Activated gamma-delta T cell treated with anti-CD3 and anti-CD28 coated beads, Interleukin-2, amount 50 U/mL, for 16 hours (primary cell): ENCODE data around the gene ZNF77.
"Not testable (repeated sequence)": the region's sequence is repeated elsewhere in the genome, so short reads cannot be mapped to it uniquely, and the experiment has no call there.

Source experiments
- DNase-seq: peaks from one replicate; pipeline ENCODE4 v3.0.0-alpha.2; 2020; ENCODE audit warnings: low read depth

ZNF77 gene

GRCh38 chr19:2970201-2970835, 25.5 kb upstream of the ZNF77 start:
- DNase-seq: no peak

DNA sequence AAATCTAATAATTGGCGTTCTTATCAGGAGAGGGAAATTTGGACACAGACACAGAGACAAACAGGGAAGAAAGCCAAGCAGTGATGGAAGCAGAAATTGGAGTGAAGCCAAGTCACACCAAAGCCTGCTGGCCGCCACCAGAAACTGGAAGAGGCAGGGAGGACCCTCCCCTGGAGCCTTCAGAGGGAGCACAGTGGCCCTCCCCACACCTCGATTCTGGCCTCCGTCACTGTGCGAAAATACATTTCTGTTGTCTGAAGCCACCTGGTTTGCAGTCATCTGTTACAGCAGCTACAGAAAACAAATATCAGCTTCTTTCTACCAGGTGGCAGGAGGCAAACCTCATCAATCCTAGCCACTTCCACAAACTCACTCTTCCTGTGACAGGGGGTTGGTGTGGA, 24.3 kb upstream of the ZNF77 start:
- DNase-seq: no peak

- no peak for DNase-seq
These were observed 23.2 kb upstream of the ZNF77 start for GRCh38 chr19:2967972-2968371.

DNA sequence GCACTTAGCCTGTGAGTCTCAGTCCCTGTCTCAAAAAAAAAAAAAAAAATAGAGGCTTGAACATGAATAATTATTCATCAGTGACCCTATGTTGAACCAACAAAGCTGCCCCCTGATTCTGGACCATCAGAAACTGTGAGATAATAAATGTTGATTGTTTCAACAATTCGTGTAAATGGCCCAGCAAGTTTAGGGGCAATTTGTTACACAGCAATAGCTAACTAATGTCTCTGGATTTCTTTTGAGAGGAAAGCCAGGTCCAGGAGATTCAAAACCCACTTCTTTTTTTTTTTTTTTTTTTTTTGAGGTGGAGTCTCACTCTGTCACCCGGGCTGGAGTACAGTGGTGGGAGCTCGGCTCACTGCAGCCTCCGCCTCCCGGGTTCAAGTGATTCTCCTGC, 20.1 kb upstream of the ZNF77 start:
- DNase-seq: no peak

- not testable (repeated sequence) for DNase-seq
These were observed 18.9 kb upstream of the ZNF77 start for GRCh38 chr19:2963631-2964030.

DNA sequence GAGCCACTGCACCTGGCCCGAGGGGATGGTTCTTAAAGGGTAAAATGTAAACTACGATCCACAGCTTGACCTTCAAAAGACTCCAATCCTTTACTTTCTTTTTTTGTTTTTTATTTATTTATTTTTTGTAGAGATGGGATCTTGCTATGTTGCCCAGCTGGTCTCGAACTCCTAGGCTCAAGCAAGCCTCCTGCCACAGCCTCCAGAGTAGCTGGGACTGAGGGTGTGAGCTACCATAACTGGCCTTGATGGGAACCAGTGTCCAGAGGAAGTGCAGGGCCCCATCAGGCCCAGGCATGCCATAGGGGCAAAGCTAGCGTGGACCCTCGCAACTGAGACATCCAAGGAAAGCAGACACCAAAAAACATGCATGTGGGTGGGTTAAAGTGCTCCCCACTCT, 18.4 kb upstream of the ZNF77 start:
- no peak for DNase-seq

- DNase-seq: peak; percentile 30
These were observed 17.4 kb upstream of the ZNF77 start for GRCh38 chr19:2962018-2962670.

- no peak for DNase-seq
These were observed 15.3 kb upstream of the ZNF77 start for GRCh38 chr19:2960120-2960519.

GRCh38 chr19:2957160-2957559, 12.4 kb upstream of the ZNF77 start:
- DNase-seq: no peak

GRCh38 chr19:2952953-2953481, 8.2 kb upstream of the ZNF77 start:
- no peak for DNase-seq

- DNase-seq: peak; percentile 100
These were observed 5.7 kb upstream of the ZNF77 start for GRCh38 chr19:2950286-2951124.

DNA sequence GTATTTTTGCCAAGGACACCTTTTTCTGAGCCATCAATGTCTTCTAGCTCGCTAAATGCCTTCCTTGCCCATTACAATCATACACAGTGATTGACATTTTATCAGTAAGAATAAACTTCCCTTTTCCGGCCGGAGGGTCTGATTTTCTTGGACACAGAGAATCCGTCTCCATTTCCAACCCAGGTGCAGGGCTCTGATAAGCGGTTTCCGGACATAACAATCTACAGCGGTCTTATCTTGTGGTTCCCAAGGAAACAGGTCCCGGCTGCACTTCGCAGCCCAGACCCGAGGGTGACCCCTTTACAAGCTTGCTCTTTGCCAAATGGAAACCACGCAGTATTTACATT, 5.1 kb upstream of the ZNF77 start:
- no peak for DNase-seq

- no peak for DNase-seq
These were observed 909 bp upstream of the ZNF77 start for GRCh38 chr19:2945575-2946184.

DNA sequence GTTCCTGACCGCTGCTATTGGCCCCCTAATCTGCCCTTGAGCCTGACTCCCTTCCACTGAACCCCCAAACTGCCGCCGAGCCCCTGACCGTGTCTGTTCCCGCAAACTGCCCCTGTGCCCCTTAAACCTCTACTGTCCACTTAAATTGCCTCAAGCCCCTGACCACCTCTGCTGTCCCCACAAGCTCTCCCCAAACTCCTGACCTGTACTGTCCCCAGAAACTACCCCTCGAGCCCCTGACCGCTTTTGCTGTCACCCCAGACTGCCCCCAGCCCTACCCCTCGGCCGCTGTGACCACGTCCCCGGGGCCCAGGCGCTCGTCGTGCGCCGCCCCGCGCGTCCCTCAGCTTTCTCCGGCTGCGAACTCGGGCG, 382 bp downstream of the ZNF77 start:
- no peak for DNase-seq

DNA sequence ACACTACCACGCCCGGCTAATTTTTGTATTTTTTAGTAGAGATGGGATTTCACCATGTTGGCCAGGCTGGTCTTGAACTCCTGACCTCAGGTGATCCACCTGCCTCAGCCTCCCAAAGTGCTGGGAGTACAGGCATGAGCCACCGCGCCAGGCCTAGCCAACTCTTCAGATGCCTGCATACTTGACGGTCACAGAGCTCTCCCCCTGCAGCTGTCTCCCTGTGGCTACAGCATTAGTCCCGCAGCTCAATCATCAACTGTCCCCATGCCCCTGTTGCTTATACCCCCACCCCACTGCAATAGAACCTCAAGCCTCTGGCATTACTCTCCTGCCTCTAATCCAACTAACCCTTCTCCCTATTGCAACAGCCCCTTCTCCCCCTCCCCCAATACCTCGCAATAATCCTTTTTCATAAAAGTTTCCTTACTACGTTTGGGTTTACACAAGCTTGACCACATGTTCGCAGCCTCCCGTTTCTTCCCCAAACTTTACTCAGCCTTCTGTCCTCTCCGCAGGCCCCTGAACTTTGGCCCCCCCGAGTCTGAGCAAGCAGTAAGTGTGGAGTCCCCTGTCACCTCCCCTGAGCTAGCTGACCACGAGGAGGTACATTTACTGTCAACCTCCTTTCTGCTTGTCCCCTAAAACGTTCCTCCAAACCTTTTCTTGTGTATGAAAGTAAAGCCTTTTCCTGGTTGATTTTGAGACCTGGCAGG, 1.7 kb downstream of the ZNF77 start:
- DNase-seq: no peak

- DNase-seq: not testable (repeated sequence)
These were observed 8.9 kb downstream of the ZNF77 start for GRCh38 chr19:2935863-2936262.

GRCh38 chr19:2933490-2933910, 11.3 kb downstream of the ZNF77 start:
- no peak for DNase-seq

- DNase-seq: no peak
These were observed 17.7 kb downstream of the ZNF77 start for GRCh38 chr19:2927032-2927430.

GRCh38 chr19:2926341-2927031, 18.3 kb downstream of the ZNF77 start:
- no peak for DNase-seq

DNA sequence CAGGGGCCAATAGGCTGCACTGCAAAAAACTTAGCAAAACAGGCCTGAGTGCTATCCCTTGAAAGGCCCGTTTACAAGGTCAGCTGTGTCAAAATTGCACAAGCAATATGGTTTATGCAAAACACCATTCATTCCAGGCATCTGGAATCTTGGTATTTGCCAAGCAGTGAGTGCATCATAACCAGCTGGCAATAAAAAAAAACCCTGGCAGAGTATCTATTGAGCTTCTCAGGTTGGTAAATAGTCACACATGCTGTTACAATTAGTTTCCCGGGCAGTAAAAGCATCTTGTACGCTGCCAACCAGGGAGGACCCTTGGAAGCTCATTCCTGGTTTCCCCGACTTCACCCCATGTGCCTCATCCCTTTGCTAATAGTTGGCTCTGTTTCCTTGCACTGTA, 21.3 kb downstream of the ZNF77 start:
- no peak for DNase-seq

DNA sequence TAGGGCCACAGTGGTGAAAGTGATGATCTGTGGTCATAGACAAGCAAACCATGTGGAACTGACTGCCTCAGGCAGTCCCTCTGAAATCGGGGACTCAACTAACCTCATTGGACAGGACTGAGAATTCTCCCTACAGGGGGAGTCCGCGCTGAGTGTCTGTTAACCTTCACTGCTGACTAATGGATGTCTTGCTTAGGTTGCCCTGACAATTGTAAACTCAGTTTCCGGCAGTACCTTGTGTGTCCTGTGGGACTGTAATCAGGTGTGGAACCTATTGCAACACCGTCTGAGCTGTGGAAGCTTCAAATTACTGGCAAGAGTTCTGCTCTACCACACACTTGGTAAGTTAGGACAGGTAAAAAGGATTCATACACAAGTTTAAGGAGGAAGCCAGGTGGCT, 21.8 kb downstream of the ZNF77 start:
- no peak for DNase-seq
